HEK293 (cell line): ENCODE data around the gene VEZT.
A peak's percentile ranks its signal among the peaks of the same experiment; 100 is the strongest.

Experiments
- CTCF ChIA-PET: fragments of 350-600 bp; formaldehyde crosslinking; extraction: SDS; loops from one replicate; lab custom pipeline; 2021; ENCODE audit warnings: antibody characterized with exemption; lab: Yijun Ruan, JAX
- POLR2A ChIA-PET: fragments of 300-600 bp; formaldehyde crosslinking; extraction: SDS; loops from one replicate; lab custom pipeline; 2020; ENCODE audit warnings: antibody characterized with exemption, inconsistent platforms; lab: Yijun Ruan, JAX
- H3K27ac ChIP-seq: fragments of 200-500 bp; sonication (Bioruptor generic); 2 replicates; pipeline ENCODE4 v1.5.1; 2014; ENCODE audit warnings: low read depth, low read length, control low read depth, inconsistent platforms; ENCODE audit errors: extremely low read depth
- H3K36me3 ChIP-seq, 2 experiments: fragments of 200-500 bp in 1 of 2; sonication (Bioruptor generic) in 1 of 2; 1 replicate in 1 of 2; 2 replicates in 1 of 2; pipeline ENCODE4 v1.5.1; 2014 to 2017; ENCODE audit warnings: inconsistent platforms in 2 of 2, low read length in 2 of 2; ENCODE audit not compliant: control insufficient read depth in 2 of 2, insufficient read depth in 1 of 2
- H3K4me1 ChIP-seq: fragments of 200-500 bp; sonication (Bioruptor generic); 2 replicates; pipeline ENCODE4 v1.5.1; 2014; ENCODE audit warnings: mild to moderate bottlenecking, low read length, inconsistent platforms; ENCODE audit not compliant: control insufficient read depth, insufficient read depth
- H3K4me3 ChIP-seq: 2 replicates; pipeline ENCODE4 v1.5.1; 2011; ENCODE audit warnings: low read depth, mild to moderate bottlenecking, control low read depth, low read length, moderate library complexity
- H3K9me3 ChIP-seq: fragments of 200-500 bp; sonication (Bioruptor generic); 2 replicates; pipeline ENCODE4 v1.5.1; 2014; ENCODE audit warnings: low read depth, low read length, inconsistent platforms; ENCODE audit not compliant: control insufficient read depth, insufficient read depth
- PRDM10 ChIP-seq: fragments of 450-650 bp; formaldehyde crosslinking; IDR thresholded peaks from 2 replicates; pipeline ENCODE4 v1.5.1; 2016; ENCODE audit warnings: missing biosample characterization, missing genetic modification characterization
- REPIN1 ChIP-seq: fragments of 450-650 bp; formaldehyde crosslinking; IDR thresholded peaks from 2 replicates; pipeline ENCODE4 v1.5.1; 2017; ENCODE audit warnings: missing biosample characterization, missing genetic modification characterization, low read depth
- SP3 ChIP-seq: fragments of 450-650 bp; formaldehyde crosslinking; IDR thresholded peaks from 2 replicates; pipeline ENCODE4 v1.5.1; 2016; ENCODE audit warnings: missing biosample characterization, missing genetic modification characterization
- ZBTB17 ChIP-seq: fragments of 450-650 bp; formaldehyde crosslinking; IDR thresholded peaks from 2 replicates; pipeline ENCODE4 v1.5.1; 2016; ENCODE audit warnings: missing biosample characterization, missing genetic modification characterization
- ZFHX2 ChIP-seq: fragments of 450-650 bp; formaldehyde crosslinking; conservative IDR thresholded peaks from 2 replicates; pipeline ENCODE4 v1.5.1; 2016; ENCODE audit warnings: missing biosample characterization, missing genetic modification characterization
- ZNF211 ChIP-seq: fragments of 450-650 bp; formaldehyde crosslinking; IDR thresholded peaks from 2 replicates; pipeline ENCODE4 v1.5.1; 2016; ENCODE audit warnings: low read depth, missing biosample characterization, missing genetic modification characterization
- ZNF292 ChIP-seq: fragments of 450-650 bp; formaldehyde crosslinking; IDR thresholded peaks from 2 replicates; pipeline ENCODE4 v1.5.1; 2016; ENCODE audit warnings: low read depth, missing biosample characterization, missing genetic modification characterization, borderline replicate concordance
- ZNF37A ChIP-seq: fragments of 450-650 bp; IDR thresholded peaks from 2 replicates; pipeline ENCODE4 v1.5.1; 2018; ENCODE audit warnings: missing biosample characterization, missing genetic modification characterization
- ZNF398 ChIP-seq: fragments of 450-650 bp; formaldehyde crosslinking; IDR thresholded peaks from 2 replicates; pipeline ENCODE4 v1.5.1; 2017; ENCODE audit warnings: missing biosample characterization, missing genetic modification characterization
- ZNF423 ChIP-seq: fragments of 450-650 bp; formaldehyde crosslinking; IDR thresholded peaks from 2 replicates; pipeline ENCODE4 v1.5.1; 2016; ENCODE audit warnings: missing biosample characterization, missing genetic modification characterization
- ZNF48 ChIP-seq: fragments of 450-650 bp; formaldehyde crosslinking; IDR thresholded peaks from 2 replicates; pipeline ENCODE4 v1.5.1; 2016; ENCODE audit warnings: missing biosample characterization, missing genetic modification characterization
- ZNF514 ChIP-seq: fragments of 450-650 bp; formaldehyde crosslinking; IDR thresholded peaks from 2 replicates; pipeline ENCODE4 v1.5.1; 2016; ENCODE audit warnings: missing biosample characterization, missing genetic modification characterization
- ZNF529 ChIP-seq: fragments of 450-650 bp; formaldehyde crosslinking; IDR thresholded peaks from 2 replicates; pipeline ENCODE4 v1.5.1; 2017; ENCODE audit warnings: missing genetic modification characterization, missing biosample characterization; ENCODE audit not compliant: insufficient replicate concordance
- ZNF561 ChIP-seq: fragments of 450-650 bp; IDR thresholded peaks from 2 replicates; pipeline ENCODE4 v1.5.1; 2018; ENCODE audit warnings: missing biosample characterization, missing genetic modification characterization, borderline replicate concordance
- ZNF624 ChIP-seq: fragments of 450-650 bp; formaldehyde crosslinking; IDR thresholded peaks from 2 replicates; pipeline ENCODE4 v1.5.1; 2017; ENCODE audit warnings: missing biosample characterization, missing genetic modification characterization
- ZNF830 ChIP-seq: fragments of 450-650 bp; IDR thresholded peaks from 2 replicates; pipeline ENCODE4 v1.5.0; 2018; ENCODE audit warnings: missing biosample characterization, missing genetic modification characterization, low read depth, mild to moderate bottlenecking, moderate library complexity
- TF ChIP-seq, protein P1 (sequence below): fragments of 450-650 bp; formaldehyde crosslinking; IDR thresholded peaks from 2 replicates; pipeline ENCODE4 v1.5.1; 2017; ENCODE audit warnings: missing biosample characterization, missing genetic modification characterization
- TF ChIP-seq, protein P2 (sequence below): fragments of 450-650 bp; formaldehyde crosslinking; IDR thresholded peaks from 2 replicates; pipeline ENCODE4 v1.5.1; 2016; ENCODE audit warnings: missing biosample characterization, missing genetic modification characterization
- TF ChIP-seq, protein P3 (sequence below): fragments of 450-650 bp; formaldehyde crosslinking; IDR thresholded peaks from 2 replicates; pipeline ENCODE4 v1.5.1; 2016; ENCODE audit warnings: missing biosample characterization, missing genetic modification characterization, borderline replicate concordance

The VEZT gene

DNA sequence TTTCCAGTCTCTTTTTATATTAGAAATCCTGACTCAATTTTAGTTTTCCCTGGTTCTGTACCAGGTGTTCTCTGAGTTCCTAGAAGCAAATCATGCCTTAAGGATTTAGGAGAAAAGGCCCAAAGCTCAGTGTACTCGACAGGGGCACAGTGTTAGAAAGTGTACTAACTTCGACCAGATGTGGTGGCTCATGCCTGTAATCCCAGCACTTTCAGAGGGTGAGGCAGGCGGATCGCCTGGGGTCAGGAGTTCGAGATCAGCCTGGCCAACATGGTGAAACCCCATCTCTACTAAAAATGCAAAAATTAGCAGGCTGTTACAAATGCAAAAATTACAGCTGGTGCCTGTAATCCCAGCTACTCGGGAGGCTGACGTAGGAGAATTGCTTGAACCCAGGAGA, 12.0 kb downstream of the VEZT start:
- POLR2A ChIA-PET = interaction anchor here (0.6 to 1.6 kb wide), 2 partner anchors 10 to 12 kb away, joined by 4 to 6 read pairs; partner anchors contain the start of genes FGD6 and VEZT
- H3K4me3 ChIP-seq = no peak overlapping the region
- peaks cover 8 to 12% of the 10 kb centered on the region in 2 experiments; a peak in 2 of 3 replicates for H3K36me3 ChIP-seq
- no peak overlapping the region for H3K27ac ChIP-seq
- H3K4me1 ChIP-seq = peaks cover 13% of the 10 kb centered on the region
- CTCF ChIA-PET = interaction anchor here (0.8 kb wide), 1 partner anchor 517 kb away, joined by 5 read pairs; no protein-coding TSS in a partner anchor
- TF ChIP-seq ZNF211 (tag by site-specific recombination) (no peak), ZFHX2 (tag by site-specific recombination) (no peak), REPIN1 (tag by site-specific recombination) (no peak), ZBTB17 (tag by site-specific recombination) (peak; percentile 45), ZNF561 (no peak)
- TF ChIP-seq, protein P1, sequence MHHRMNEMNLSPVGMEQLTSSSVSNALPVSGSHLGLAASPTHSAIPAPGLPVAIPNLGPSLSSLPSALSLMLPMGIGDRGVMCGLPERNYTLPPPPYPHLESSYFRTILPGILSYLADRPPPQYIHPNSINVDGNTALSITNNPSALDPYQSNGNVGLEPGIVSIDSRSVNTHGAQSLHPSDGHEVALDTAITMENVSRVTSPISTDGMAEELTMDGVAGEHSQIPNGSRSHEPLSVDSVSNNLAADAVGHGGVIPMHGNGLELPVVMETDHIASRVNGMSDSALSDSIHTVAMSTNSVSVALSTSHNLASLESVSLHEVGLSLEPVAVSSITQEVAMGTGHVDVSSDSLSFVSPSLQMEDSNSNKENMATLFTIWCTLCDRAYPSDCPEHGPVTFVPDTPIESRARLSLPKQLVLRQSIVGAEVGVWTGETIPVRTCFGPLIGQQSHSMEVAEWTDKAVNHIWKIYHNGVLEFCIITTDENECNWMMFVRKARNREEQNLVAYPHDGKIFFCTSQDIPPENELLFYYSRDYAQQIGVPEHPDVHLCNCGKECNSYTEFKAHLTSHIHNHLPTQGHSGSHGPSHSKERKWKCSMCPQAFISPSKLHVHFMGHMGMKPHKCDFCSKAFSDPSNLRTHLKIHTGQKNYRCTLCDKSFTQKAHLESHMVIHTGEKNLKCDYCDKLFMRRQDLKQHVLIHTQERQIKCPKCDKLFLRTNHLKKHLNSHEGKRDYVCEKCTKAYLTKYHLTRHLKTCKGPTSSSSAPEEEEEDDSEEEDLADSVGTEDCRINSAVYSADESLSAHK (tag by site-specific recombination) = no peak
- TF ChIP-seq, protein P2, sequence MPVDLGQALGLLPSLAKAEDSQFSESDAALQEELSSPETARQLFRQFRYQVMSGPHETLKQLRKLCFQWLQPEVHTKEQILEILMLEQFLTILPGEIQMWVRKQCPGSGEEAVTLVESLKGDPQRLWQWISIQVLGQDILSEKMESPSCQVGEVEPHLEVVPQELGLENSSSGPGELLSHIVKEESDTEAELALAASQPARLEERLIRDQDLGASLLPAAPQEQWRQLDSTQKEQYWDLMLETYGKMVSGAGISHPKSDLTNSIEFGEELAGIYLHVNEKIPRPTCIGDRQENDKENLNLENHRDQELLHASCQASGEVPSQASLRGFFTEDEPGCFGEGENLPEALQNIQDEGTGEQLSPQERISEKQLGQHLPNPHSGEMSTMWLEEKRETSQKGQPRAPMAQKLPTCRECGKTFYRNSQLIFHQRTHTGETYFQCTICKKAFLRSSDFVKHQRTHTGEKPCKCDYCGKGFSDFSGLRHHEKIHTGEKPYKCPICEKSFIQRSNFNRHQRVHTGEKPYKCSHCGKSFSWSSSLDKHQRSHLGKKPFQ = 0 out of 2 replicates have a peak, but pooled peaks have one; percentile 32
- H3K9me3 ChIP-seq = no peaks in the 10 kb centered on the region

GRCh38 chr12:95230313-95230712, 12.7 kb downstream of the VEZT start:
- peaks cover 6 to 7% of the 10 kb centered on the region in 2 experiments; a peak in 2 of 3 replicates for H3K36me3 ChIP-seq
- H3K9me3 ChIP-seq = no peaks in the 10 kb centered on the region
- CTCF ChIA-PET = interaction anchor here (0.7 to 0.8 kb wide), 2 partner anchors 517 to 768 kb away, joined by 4 to 5 read pairs; no protein-coding TSS in a partner anchor
- peaks cover 13% of the 10 kb centered on the region for H3K4me1 ChIP-seq
- POLR2A ChIA-PET = interaction anchor here (0.6 to 1.6 kb wide), 2 partner anchors 10 to 13 kb away, joined by 4 to 6 read pairs; partner anchors contain the start of genes FGD6 and VEZT
- H3K4me3 ChIP-seq = no peak overlapping the region
- H3K27ac ChIP-seq = no peak overlapping the region
- TF ChIP-seq PRDM10 (tag by site-specific recombination) (no peak), ZNF398 (tag by site-specific recombination) (no peak), ZNF529 (tag by site-specific recombination) (no peak), ZNF37A (tag by site-specific recombination) (no peak), ZNF514 (tag by site-specific recombination) (no peak), ZNF624 (tag by site-specific recombination) (no peak), ZNF830 (tag by site-specific recombination) (no peak), ZNF292 (no peak), ZNF48 (no peak), ZNF423 (tag by site-specific recombination) (no peak), SP3 (tag by site-specific recombination) (no peak)
- TF ChIP-seq, protein P3, sequence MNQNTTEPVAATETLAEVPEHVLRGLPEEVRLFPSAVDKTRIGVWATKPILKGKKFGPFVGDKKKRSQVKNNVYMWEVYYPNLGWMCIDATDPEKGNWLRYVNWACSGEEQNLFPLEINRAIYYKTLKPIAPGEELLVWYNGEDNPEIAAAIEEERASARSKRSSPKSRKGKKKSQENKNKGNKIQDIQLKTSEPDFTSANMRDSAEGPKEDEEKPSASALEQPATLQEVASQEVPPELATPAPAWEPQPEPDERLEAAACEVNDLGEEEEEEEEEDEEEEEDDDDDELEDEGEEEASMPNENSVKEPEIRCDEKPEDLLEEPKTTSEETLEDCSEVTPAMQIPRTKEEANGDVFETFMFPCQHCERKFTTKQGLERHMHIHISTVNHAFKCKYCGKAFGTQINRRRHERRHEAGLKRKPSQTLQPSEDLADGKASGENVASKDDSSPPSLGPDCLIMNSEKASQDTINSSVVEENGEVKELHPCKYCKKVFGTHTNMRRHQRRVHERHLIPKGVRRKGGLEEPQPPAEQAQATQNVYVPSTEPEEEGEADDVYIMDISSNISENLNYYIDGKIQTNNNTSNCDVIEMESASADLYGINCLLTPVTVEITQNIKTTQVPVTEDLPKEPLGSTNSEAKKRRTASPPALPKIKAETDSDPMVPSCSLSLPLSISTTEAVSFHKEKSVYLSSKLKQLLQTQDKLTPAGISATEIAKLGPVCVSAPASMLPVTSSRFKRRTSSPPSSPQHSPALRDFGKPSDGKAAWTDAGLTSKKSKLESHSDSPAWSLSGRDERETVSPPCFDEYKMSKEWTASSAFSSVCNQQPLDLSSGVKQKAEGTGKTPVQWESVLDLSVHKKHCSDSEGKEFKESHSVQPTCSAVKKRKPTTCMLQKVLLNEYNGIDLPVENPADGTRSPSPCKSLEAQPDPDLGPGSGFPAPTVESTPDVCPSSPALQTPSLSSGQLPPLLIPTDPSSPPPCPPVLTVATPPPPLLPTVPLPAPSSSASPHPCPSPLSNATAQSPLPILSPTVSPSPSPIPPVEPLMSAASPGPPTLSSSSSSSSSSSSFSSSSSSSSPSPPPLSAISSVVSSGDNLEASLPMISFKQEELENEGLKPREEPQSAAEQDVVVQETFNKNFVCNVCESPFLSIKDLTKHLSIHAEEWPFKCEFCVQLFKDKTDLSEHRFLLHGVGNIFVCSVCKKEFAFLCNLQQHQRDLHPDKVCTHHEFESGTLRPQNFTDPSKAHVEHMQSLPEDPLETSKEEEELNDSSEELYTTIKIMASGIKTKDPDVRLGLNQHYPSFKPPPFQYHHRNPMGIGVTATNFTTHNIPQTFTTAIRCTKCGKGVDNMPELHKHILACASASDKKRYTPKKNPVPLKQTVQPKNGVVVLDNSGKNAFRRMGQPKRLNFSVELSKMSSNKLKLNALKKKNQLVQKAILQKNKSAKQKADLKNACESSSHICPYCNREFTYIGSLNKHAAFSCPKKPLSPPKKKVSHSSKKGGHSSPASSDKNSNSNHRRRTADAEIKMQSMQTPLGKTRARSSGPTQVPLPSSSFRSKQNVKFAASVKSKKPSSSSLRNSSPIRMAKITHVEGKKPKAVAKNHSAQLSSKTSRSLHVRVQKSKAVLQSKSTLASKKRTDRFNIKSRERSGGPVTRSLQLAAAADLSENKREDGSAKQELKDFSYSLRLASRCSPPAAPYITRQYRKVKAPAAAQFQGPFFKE (tag by site-specific recombination) = no peak
